SK-N-SH treated with all-trans-retinoic acid at 6 μM for 48 hours (cell line): ENCODE results near the gene PIP4K2C.

ENCODE experiments used
- ATAC-seq: fragments of 200-7000 bp; cut with Tn5 transposase; 3 replicates; pipeline ENCODE4 v1.9.1; 2020; ENCODE audit warnings: mild to moderate bottlenecking, moderate library complexity
- BACH2 ChIP-seq: fragments of 250-450 bp; sonication (Bioruptor Pico); IDR thresholded peaks from 2 replicates; pipeline ENCODE4 v1.9.0; 2021; ENCODE audit warnings: mild to moderate bottlenecking, borderline replicate concordance
- CREB5 ChIP-seq: fragments of 250-450 bp; sonication (Bioruptor Pico); IDR thresholded peaks from 2 replicates; pipeline ENCODE4 v1.5.1; 2020; ENCODE audit warnings: low read depth, mild to moderate bottlenecking, moderate library complexity
- CSDC2 ChIP-seq: fragments of 250-450 bp; sonication (Bioruptor Pico); IDR thresholded peaks from 2 replicates; pipeline ENCODE4 v1.5.0; 2020; ENCODE audit warnings: mild to moderate bottlenecking, moderate library complexity
- ESRRG ChIP-seq: fragments of 250-450 bp; sonication (Bioruptor Pico); IDR thresholded peaks from 2 replicates; pipeline ENCODE4 v1.6.1; 2021; ENCODE audit warnings: mild to moderate bottlenecking
- GLIS3 ChIP-seq: fragments of 250-450 bp; sonication (Bioruptor Pico); IDR thresholded peaks from 2 replicates; pipeline ENCODE4 v1.5.0; 2020; ENCODE audit warnings: mild to moderate bottlenecking, moderate library complexity
- ISL1 ChIP-seq: fragments of 250-450 bp; sonication (Bioruptor Pico); IDR thresholded peaks from 2 replicates; pipeline ENCODE4 v2.1.2; 2022; ENCODE audit warnings: mild to moderate bottlenecking, moderate library complexity
- OSR1 ChIP-seq: fragments of 250-450 bp; sonication (Bioruptor Pico); IDR thresholded peaks from 2 replicates; pipeline ENCODE4 v1.8.0; 2022; ENCODE audit warnings: moderate library complexity, mild to moderate bottlenecking, inconsistent platforms
- POU6F1 ChIP-seq: fragments of 250-450 bp; sonication (Bioruptor Pico); IDR thresholded peaks from 2 replicates; pipeline ENCODE4 v1.8.0; 2021; ENCODE audit warnings: low read depth, mild to moderate bottlenecking, moderate library complexity, borderline replicate concordance
- PPARA ChIP-seq: fragments of 250-450 bp; sonication (Bioruptor Pico); IDR thresholded peaks from 2 replicates; pipeline ENCODE4 v1.5.0; 2020; ENCODE audit warnings: mild to moderate bottlenecking, borderline replicate concordance
- RARB ChIP-seq: fragments of 250-450 bp; sonication (Bioruptor Pico); IDR thresholded peaks from 2 replicates; pipeline ENCODE4 v1.8.0; 2021; ENCODE audit warnings: mild to moderate bottlenecking, moderate library complexity
- SNAI2 ChIP-seq: fragments of 250-450 bp; sonication (Bioruptor Pico); IDR thresholded peaks from 2 replicates; pipeline ENCODE4 v1.5.0; 2020; ENCODE audit warnings: mild to moderate bottlenecking, moderate library complexity
- TCF4 ChIP-seq: fragments of 250-450 bp; sonication (Bioruptor Pico); IDR thresholded peaks from 2 replicates; pipeline ENCODE4 v1.8.0; 2021; ENCODE audit warnings: mild to moderate bottlenecking, moderate library complexity, borderline replicate concordance
- TOX ChIP-seq: fragments of 250-450 bp; sonication (Bioruptor Pico); IDR thresholded peaks from 2 replicates; pipeline ENCODE4 v1.8.0; 2021; ENCODE audit warnings: mild to moderate bottlenecking, moderate library complexity, borderline replicate concordance
- ZC3H10 ChIP-seq: fragments of 250-450 bp; sonication (Bioruptor Pico); IDR thresholded peaks from 2 replicates; pipeline ENCODE4 v1.5.1; 2021; ENCODE audit warnings: mild to moderate bottlenecking, moderate library complexity
- ZFP3 ChIP-seq: fragments of 250-450 bp; sonication (Bioruptor Pico); IDR thresholded peaks from 2 replicates; pipeline ENCODE4 v1.5.0; 2020; ENCODE audit warnings: mild to moderate bottlenecking, moderate library complexity
- ZNF70 ChIP-seq: fragments of 450-650 bp; formaldehyde crosslinking; IDR thresholded peaks from 2 replicates; pipeline ENCODE4 v1.5.0; 2020; ENCODE audit warnings: mild to moderate bottlenecking, moderate library complexity
- ZNF8 ChIP-seq: fragments of 450-650 bp; formaldehyde crosslinking; IDR thresholded peaks from 2 replicates; pipeline ENCODE4 v1.5.0; 2020; ENCODE audit warnings: mild to moderate bottlenecking, moderate library complexity
- TF ChIP-seq, protein P1 (sequence below): fragments of 250-450 bp; sonication (Bioruptor Pico); IDR thresholded peaks from 2 replicates; pipeline ENCODE4 v1.8.0; 2020; ENCODE audit warnings: mild to moderate bottlenecking, moderate library complexity, borderline replicate concordance
- TF ChIP-seq, protein P2 (sequence below): fragments of 250-450 bp; sonication (Bioruptor Pico); IDR thresholded peaks from 2 replicates; pipeline ENCODE4 v1.5.1; 2021; ENCODE audit warnings: mild to moderate bottlenecking, moderate library complexity

Gene PIP4K2C

DNA sequence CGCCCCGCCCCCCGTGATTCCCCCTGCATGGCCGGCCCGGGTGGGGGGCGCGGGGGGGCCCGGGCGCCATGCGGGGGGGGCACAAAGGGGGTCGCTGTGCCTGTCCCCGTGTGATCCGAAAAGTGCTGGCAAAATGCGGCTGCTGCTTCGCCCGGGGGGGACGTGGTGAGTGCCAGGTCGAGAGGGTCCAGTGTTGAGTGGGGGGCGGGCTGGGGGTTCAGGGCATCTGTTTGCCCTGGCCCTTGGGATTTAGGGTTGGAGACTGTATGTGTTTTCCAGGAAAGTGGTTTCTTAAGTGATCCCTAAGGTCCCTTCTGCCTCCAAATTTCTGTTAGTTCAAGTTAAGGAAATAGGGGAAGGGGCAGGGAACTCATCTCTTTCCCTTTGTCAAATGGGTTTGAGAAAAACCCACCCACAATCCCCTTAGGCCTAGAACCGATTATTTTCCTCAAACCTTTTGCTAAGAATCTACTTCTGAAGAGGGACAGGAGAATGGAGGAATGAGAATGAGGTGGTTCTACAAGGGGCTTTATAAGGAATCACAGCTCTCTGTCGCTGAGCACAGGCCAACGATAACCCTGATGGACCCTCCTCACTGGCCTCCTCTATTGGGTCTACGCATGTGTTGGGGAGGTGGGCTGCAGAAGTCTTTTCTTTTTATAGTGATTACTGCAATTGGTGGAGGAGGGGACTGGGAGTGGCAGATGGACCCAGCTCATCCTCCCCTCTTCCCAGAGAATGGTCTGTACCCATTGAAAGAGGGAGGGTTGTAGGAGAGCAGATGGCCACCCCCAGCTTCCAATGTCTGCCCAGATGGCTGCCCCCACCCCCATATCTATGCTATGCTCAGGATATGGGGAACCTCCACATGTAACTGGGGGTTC lies 21.1 kb downstream of the PIP4K2C start:
- ATAC-seq, result no peak
- TF ChIP-seq, protein P1, sequence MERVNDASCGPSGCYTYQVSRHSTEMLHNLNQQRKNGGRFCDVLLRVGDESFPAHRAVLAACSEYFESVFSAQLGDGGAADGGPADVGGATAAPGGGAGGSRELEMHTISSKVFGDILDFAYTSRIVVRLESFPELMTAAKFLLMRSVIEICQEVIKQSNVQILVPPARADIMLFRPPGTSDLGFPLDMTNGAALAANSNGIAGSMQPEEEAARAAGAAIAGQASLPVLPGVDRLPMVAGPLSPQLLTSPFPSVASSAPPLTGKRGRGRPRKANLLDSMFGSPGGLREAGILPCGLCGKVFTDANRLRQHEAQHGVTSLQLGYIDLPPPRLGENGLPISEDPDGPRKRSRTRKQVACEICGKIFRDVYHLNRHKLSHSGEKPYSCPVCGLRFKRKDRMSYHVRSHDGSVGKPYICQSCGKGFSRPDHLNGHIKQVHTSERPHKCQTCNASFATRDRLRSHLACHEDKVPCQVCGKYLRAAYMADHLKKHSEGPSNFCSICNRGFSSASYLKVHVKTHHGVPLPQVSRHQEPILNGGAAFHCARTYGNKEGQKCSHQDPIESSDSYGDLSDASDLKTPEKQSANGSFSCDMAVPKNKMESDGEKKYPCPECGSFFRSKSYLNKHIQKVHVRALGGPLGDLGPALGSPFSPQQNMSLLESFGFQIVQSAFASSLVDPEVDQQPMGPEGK, result no peak
- no peak for TF ChIP-seq RARB (CRISPR knock-in tag)

- TF ChIP-seq ESRRG, result no peak
- TF ChIP-seq TOX (CRISPR knock-in tag), result no peak
- no peak for TF ChIP-seq CREB5 (CRISPR knock-in tag)
- no peak for TF ChIP-seq CSDC2 (CRISPR knock-in tag)
- TF ChIP-seq ZFP3 (CRISPR knock-in tag), result no peak
- TF ChIP-seq ZNF8 (CRISPR knock-in tag), result no peak
- TF ChIP-seq BACH2 (CRISPR knock-in tag), result no peak
- no peak for TF ChIP-seq OSR1
- no peak for TF ChIP-seq POU6F1 (CRISPR knock-in tag)
- TF ChIP-seq, protein P1, result no peak
- no peak for TF ChIP-seq ZNF70 (CRISPR knock-in tag)
- no peak for TF ChIP-seq PPARA
- no peak for TF ChIP-seq ISL1 (CRISPR knock-in tag)
- TF ChIP-seq RARB (CRISPR knock-in tag), result no peak
- TF ChIP-seq GLIS3 (CRISPR knock-in tag), result no peak
- no peak for TF ChIP-seq ZC3H10
- TF ChIP-seq, protein P2, sequence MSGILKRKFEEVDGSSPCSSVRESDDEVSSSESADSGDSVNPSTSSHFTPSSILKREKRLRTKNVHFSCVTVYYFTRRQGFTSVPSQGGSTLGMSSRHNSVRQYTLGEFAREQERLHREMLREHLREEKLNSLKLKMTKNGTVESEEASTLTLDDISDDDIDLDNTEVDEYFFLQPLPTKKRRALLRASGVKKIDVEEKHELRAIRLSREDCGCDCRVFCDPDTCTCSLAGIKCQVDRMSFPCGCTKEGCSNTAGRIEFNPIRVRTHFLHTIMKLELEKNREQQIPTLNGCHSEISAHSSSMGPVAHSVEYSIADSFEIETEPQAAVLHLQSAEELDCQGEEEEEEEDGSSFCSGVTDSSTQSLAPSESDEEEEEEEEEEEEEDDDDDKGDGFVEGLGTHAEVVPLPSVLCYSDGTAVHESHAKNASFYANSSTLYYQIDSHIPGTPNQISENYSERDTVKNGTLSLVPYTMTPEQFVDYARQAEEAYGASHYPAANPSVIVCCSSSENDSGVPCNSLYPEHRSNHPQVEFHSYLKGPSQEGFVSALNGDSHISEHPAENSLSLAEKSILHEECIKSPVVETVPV, result no peak
- no peak for TF ChIP-seq SNAI2 (CRISPR knock-in tag)
- no peak for TF ChIP-seq TCF4
- TF ChIP-seq, all 23 proteins: peak for 0
- no peak for ATAC-seq
Measured at GRCh38 chr12:57612711-57613426, 21.9 kb downstream of the PIP4K2C start.

- no peak for ATAC-seq
- TF ChIP-seq POU6F1 (CRISPR knock-in tag), result no peak
- TF ChIP-seq, protein P2, result no peak
- no peak for TF ChIP-seq ZC3H10
- TF ChIP-seq PPARA, result no peak
Measured at GRCh38 chr12:57613427-57614109, 22.6 kb downstream of the PIP4K2C start.
